MCF 10A (cell line): ENCODE data around the gene SLX4IP. TPM values are rescaled to one million over a fixed set of nuclear protein-coding genes. Genes with fewer than 3 reads are reported as not detected.

Experiments used
- BruUV-seq: library from RNA; stranded (reverse); fragments of 400-500 nt; replicated peaks from 2 replicates; lab custom pipeline; 2021; lab: Mats Ljungman, UMichigan
- CTCF ChIA-PET: fragments of 300-600 bp; sonication (Branson Sonifier 250); formaldehyde crosslinking; extraction: SDS; loops from one replicate; lab custom pipeline; 2021; ENCODE audit warnings: antibody characterized with exemption, inconsistent platforms; lab: Yijun Ruan, JAX
- POLR2A ChIA-PET: fragments of 300-600, 350-650 bp; sonication (Branson Sonifier 250); formaldehyde crosslinking; extraction: SDS; loops from one replicate; lab custom pipeline; 2020; ENCODE audit warnings: antibody characterized with exemption, inconsistent platforms; lab: Yijun Ruan, JAX
- DNase-seq: peaks from one replicate; pipeline ENCODE4 v3.0.0-alpha.2; 2018; ENCODE audit not compliant: unreplicated experiment
- H3K27ac Mint-ChIP-seq: one replicate; pipeline ENCODE4 v1.8.0; 2022; ENCODE audit warnings: mild to moderate bottlenecking, low read depth, mixed read lengths; ENCODE audit not compliant: unreplicated experiment
- H3K27me3 Mint-ChIP-seq: one replicate; pipeline ENCODE4 v1.8.0; 2022; ENCODE audit warnings: mixed read lengths; ENCODE audit not compliant: insufficient read depth, unreplicated experiment
- H3K36me3 Mint-ChIP-seq: one replicate; pipeline ENCODE4 v1.8.0; 2022; ENCODE audit warnings: mild to moderate bottlenecking, moderate library complexity, mixed read lengths; ENCODE audit not compliant: insufficient read depth, unreplicated experiment
- H3K4me1 Mint-ChIP-seq: one replicate; pipeline ENCODE4 v1.8.0; 2022; ENCODE audit warnings: mixed read lengths; ENCODE audit not compliant: insufficient read depth, unreplicated experiment
- H3K4me3 Mint-ChIP-seq: one replicate; pipeline ENCODE4 v1.8.0; 2022; ENCODE audit warnings: mild to moderate bottlenecking, moderate library complexity, mixed read lengths; ENCODE audit not compliant: unreplicated experiment
- H3K9me3 Mint-ChIP-seq: one replicate; pipeline ENCODE4 v1.8.0; 2022; ENCODE audit warnings: mixed read lengths; ENCODE audit not compliant: unreplicated experiment
- CTCF ChIP-seq: fragments of 200-600 bp; IDR thresholded peaks from one replicate; pipeline ENCODE4 v1.8.0; 2022; ENCODE audit warnings: antibody characterized with exemption, mild to moderate bottlenecking; ENCODE audit not compliant: unreplicated experiment
- intact Hi-C: fragments of 100-400 bp; cut with micrococcal nuclease; formaldehyde crosslinking; loops from 2 replicates; pipeline ENCODE4 v1.14.1; 2022
- total RNA-seq: library from RNA; stranded (reverse); gene quantifications from 2 replicates; pipeline ENCODE4 v1.2.3, GENCODE V29; 2022

Gene SLX4IP
- total RNA-seq, 1 experiment from 2014 or later: 11.2 TPM

GRCh38 chr20:10619427-10619826, 184.3 kb downstream of the SLX4IP start:
- Mint-ChIP-seq H3K9me3 (peaks cover 6% of the 10 kb centered on the region), H3K27ac (peak overlapping the region; percentile 90), H3K4me3 (peak overlapping the region; percentile 13), H3K27me3 (no peaks in the 10 kb centered on the region), H3K36me3 (peaks cover 11% of the 10 kb centered on the region), H3K4me1 (peaks cover 18% of the 10 kb centered on the region)
- POLR2A ChIA-PET: interaction anchor here (0.7 to 5.6 kb wide), 18 partner anchors 9 to 677 kb away, joined by 3 to 43 read pairs (median 4); partner anchors contain the start of gene JAG1
- no TSS peak for BruUV-seq
- no peak for TF ChIP-seq CTCF
- peak; percentile 92 for DNase-seq
- intact Hi-C loops: loop anchor here (1.0 kb wide), 1 partner anchor 20 kb away; no protein-coding TSS in a partner anchor
- CTCF ChIA-PET: interaction anchor here (0.5 to 1.0 kb wide), 7 partner anchors 14 to 1591 kb away, joined by 3 to 7 read pairs (median 4); no protein-coding TSS in a partner anchor

DNA sequence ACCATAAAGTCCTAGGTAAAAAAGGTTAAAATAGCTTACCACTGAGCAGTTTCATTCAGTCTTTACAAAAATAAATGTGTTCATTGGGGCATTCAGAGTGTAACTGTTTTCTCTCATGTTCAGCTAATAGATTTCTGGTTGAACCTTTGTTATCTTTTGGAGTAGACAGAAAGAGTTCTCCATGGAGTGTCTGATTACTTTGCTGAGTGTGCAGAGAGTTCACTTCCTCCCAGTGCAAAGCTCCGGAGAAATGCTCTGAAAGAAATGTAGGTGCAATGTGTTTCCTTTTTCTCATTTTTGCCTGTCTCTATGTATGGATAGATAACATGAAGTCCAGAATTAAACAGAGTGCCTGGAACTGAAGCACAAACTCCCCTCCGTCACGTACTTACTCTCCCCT, 186.0 kb downstream of the SLX4IP start:
- Mint-ChIP-seq H3K4me1 (peaks cover 30% of the 10 kb centered on the region), H3K27me3 (no peaks in the 10 kb centered on the region)
- no TSS peak for BruUV-seq

GRCh38 chr20:10622657-10623418, 187.7 kb downstream of the SLX4IP start:
- no peak overlapping the region for H3K27ac Mint-ChIP-seq
- no peaks in the 10 kb centered on the region for H3K9me3 Mint-ChIP-seq
- peaks cover 43% of the 10 kb centered on the region for H3K4me1 Mint-ChIP-seq
- no peak for DNase-seq
- peaks cover 11% of the 10 kb centered on the region for H3K36me3 Mint-ChIP-seq
- intact Hi-C loops: no loop called here
- no peak for TF ChIP-seq CTCF
- ChIA-PET POLR2A (interaction anchor here (0.7 to 5.6 kb wide), 5 partner anchors 12 to 188 kb away, joined by 3 to 38 read pairs (median 4); partner anchors contain the start of gene SLX4IP), CTCF (interaction anchor here (0.7 to 1.2 kb wide), 7 partner anchors 13 to 644 kb away, joined by 3 to 4 read pairs (median 3); no protein-coding TSS in a partner anchor)
- H3K4me3 Mint-ChIP-seq: no peak overlapping the region
- no peaks in the 10 kb centered on the region for H3K27me3 Mint-ChIP-seq
- no TSS peak for BruUV-seq

More for the DNA sequence above, 186.0 kb downstream of the SLX4IP start:
- H3K27ac Mint-ChIP-seq: no peak overlapping the region
- intact Hi-C loops: no loop called here
- peaks cover 11% of the 10 kb centered on the region for H3K36me3 Mint-ChIP-seq
- POLR2A ChIA-PET: interaction anchor here (0.9 to 5.6 kb wide), 9 partner anchors 14 to 186 kb away, joined by 3 to 38 read pairs (median 4); partner anchors contain the start of gene SLX4IP
- H3K4me3 Mint-ChIP-seq: no peak overlapping the region
- no peak for TF ChIP-seq CTCF
- DNase-seq: no peak
- CTCF ChIA-PET: interaction anchor here (0.6 to 1.7 kb wide), 5 partner anchors 38 to 730 kb away, joined by 3 to 4 read pairs (median 3); no protein-coding TSS in a partner anchor
- H3K9me3 Mint-ChIP-seq: peaks cover 6% of the 10 kb centered on the region

GRCh38 chr20:10625641-10626040, 190.5 kb downstream of the SLX4IP start:
- no peak for TF ChIP-seq CTCF
- no TSS peak for BruUV-seq
- H3K27me3 Mint-ChIP-seq: no peaks in the 10 kb centered on the region
- peak; percentile 39 for DNase-seq
- ChIA-PET POLR2A (interaction anchor here (0.9 to 1.7 kb wide), 6 partner anchors 17 to 73 kb away, joined by 3 to 8 read pairs (median 4); no protein-coding TSS in a partner anchor), CTCF (interaction anchor here (1.1 to 1.2 kb wide), 2 partner anchors 11 to 47 kb away, joined by 3 to 6 read pairs; no protein-coding TSS in a partner anchor)
- no peak overlapping the region for H3K4me3 Mint-ChIP-seq
- intact Hi-C loops: no loop called here
- H3K36me3 Mint-ChIP-seq: no peaks in the 10 kb centered on the region
- H3K4me1 Mint-ChIP-seq: peaks cover 30% of the 10 kb centered on the region
- no peaks in the 10 kb centered on the region for H3K9me3 Mint-ChIP-seq
- H3K27ac Mint-ChIP-seq: peak overlapping the region; percentile 18
